ENCODE measurements around the gene SNAPC5. TPM values are rescaled to one million over a fixed set of nuclear protein-coding genes. Genes with fewer than 3 reads are reported as not detected.

Gene SNAPC5
- total and polyA plus RNA-seq, 2 donors: 30.2 to 39.9 TPM

- H3K36me3 ChIP-seq (ENCODE audit: control insufficient read depth in 2 of 2, insufficient read depth in 2 of 2, low read length in 1 of 2): peaks cover 5 to 8% of the 10 kb centered on the region in 2 donors
- no peak overlapping the region for H3K27ac ChIP-seq (ENCODE audit: low read depth in 1 of 2, low read length in 1 of 2)
- 100% methylated on average over 1 of the region's 1 CpG for WGBS
- no peak overlapping the region for H3K4me3 ChIP-seq (ENCODE audit: low read length in 2 of 2)
- H3K27me3 ChIP-seq (ENCODE audit: control insufficient read depth in 2 of 2, insufficient read depth in 1 of 2, low read length in 1 of 2): no peaks in the 10 kb centered on the region
- no peaks in the 10 kb centered on the region for H3K9me3 ChIP-seq (ENCODE audit: control insufficient read depth in 2 of 2, insufficient read depth in 1 of 2, low read length in 1 of 2)
- no peak for DNase-seq (ENCODE audit: low read depth in 6 of 9, low spot score in 9 of 9)
- no peaks in the 10 kb centered on the region for H3K4me1 ChIP-seq (ENCODE audit: control insufficient read depth in 2 of 2, insufficient read depth in 2 of 2, low read length in 2 of 2)
These were observed 44.5 kb downstream of the SNAPC5 start for GRCh38 chr15:66452971-66453580.

GRCh38 chr15:66452420-66452819, 45.1 kb downstream of the SNAPC5 start:
- Histone ChIP-seq H3K4me3 (ENCODE audit: low read length in 2 of 2) (no peak overlapping the region), H3K27me3 (ENCODE audit: control insufficient read depth in 2 of 2, insufficient read depth in 1 of 2, low read length in 1 of 2) (no peaks in the 10 kb centered on the region), H3K9me3 (ENCODE audit: control insufficient read depth in 2 of 2, insufficient read depth in 1 of 2, low read length in 1 of 2) (no peaks in the 10 kb centered on the region), H3K4me1 (ENCODE audit: control insufficient read depth in 2 of 2, insufficient read depth in 2 of 2, low read length in 2 of 2) (no peaks in the 10 kb centered on the region), H3K36me3 (ENCODE audit: control insufficient read depth in 2 of 2, insufficient read depth in 2 of 2, low read length in 1 of 2) (peaks cover 5 to 8% of the 10 kb centered on the region in 2 donors), H3K27ac (ENCODE audit: low read depth in 1 of 2, low read length in 1 of 2) (no peak overlapping the region)
- 97% methylated on average over 4 of the region's 4 CpGs for WGBS
- DNase-seq (ENCODE audit: low read depth in 6 of 9, low spot score in 9 of 9): no peak

Other genes starting within 250 kb of the SNAPC5 start
- gene MEGF11, start 244.0 kb downstream of the SNAPC5 start, total RNA-seq: 0.28 TPM
- 0.66 TPM for gene MEGF11, start 244.0 kb downstream of the SNAPC5 start, polyA plus RNA-seq
- 16.5 TPM for gene DIS3L, start 204.2 kb downstream of the SNAPC5 start, total RNA-seq
- 13.0 TPM for gene DIS3L, start 204.2 kb downstream of the SNAPC5 start, polyA plus RNA-seq
- gene TIPIN, start 141.1 kb downstream of the SNAPC5 start, total RNA-seq: 15.1 TPM
- gene TIPIN, start 141.1 kb downstream of the SNAPC5 start, polyA plus RNA-seq: 6.2 TPM
- gene MAP2K1, start 110.8 kb downstream of the SNAPC5 start, total RNA-seq: 31.1 TPM
- gene MAP2K1, start 110.8 kb downstream of the SNAPC5 start, polyA plus RNA-seq: 55.0 TPM
- gene RPL4, start 7.1 kb upstream of the SNAPC5 start, total RNA-seq: 5,160 TPM
- gene RPL4, start 7.1 kb upstream of the SNAPC5 start, polyA plus RNA-seq: 2,770 TPM
- 23.2 TPM for gene ZWILCH, start 7.6 kb upstream of the SNAPC5 start, total RNA-seq
- gene ZWILCH, start 7.6 kb upstream of the SNAPC5 start, polyA plus RNA-seq: 7.6 TPM
- gene LCTL, start 68.2 kb upstream of the SNAPC5 start, total RNA-seq: not detected
- gene LCTL, start 68.2 kb upstream of the SNAPC5 start, polyA plus RNA-seq: 0.07 TPM
- gene SMAD6, start 204.5 kb upstream of the SNAPC5 start, total RNA-seq: 1.0 TPM
- 2.8 TPM for gene SMAD6, start 204.5 kb upstream of the SNAPC5 start, polyA plus RNA-seq